Endothelial cell of umbilical vein (primary cell): Measurements from ENCODE around the gene DBT. TPM values are rescaled to one million over a fixed set of nuclear protein-coding genes. Genes with fewer than 3 reads are reported as not detected.

ENCODE experiments used
- BruUV-seq: library from RNA; stranded (reverse); fragments of 400-500 nt; replicated peaks from 2 replicates; lab custom pipeline; 2021; lab: Mats Ljungman, UMichigan
- CTCF ChIA-PET: fragments of 300-600, 350-600 bp; sonication (Branson Sonifier 250); formaldehyde crosslinking; loops from one replicate; lab custom pipeline; 2021; ENCODE audit warnings: antibody characterized with exemption, inconsistent platforms; lab: Charles Lee
- POLR2A ChIA-PET: fragments of 300-600, 350-600 bp; sonication (Branson Sonifier 250); formaldehyde crosslinking; loops from one replicate; lab custom pipeline; 2021; ENCODE audit warnings: antibody characterized with exemption, inconsistent platforms; lab: Charles Lee
- DNase-seq: peaks from one replicate; pipeline ENCODE4 v3.0.0-alpha.2; 2011; ENCODE audit warnings: low read depth, low spot score
- FAIRE-seq: peaks from 2 replicates; lab custom pipeline; 2011; peaks lifted over from hg19 to GRCh38; lab: Jason Lieb, UNC
- H2AFZ ChIP-seq: 2 replicates; pipeline ENCODE4 v1.6.0; 2012; ENCODE audit warnings: low read depth, low read length, control low read depth, inconsistent platforms
- H3K27ac ChIP-seq: 2 replicates; pipeline ENCODE4 v1.5.1; 2011; ENCODE audit warnings: low read depth, mild to moderate bottlenecking, control low read depth, low read length, moderate library complexity; ENCODE audit not compliant: insufficient read depth
- H3K27me3 ChIP-seq, 2 experiments: 2 replicates each; pipeline versions ENCODE4 v1.6.0 to v1.6.1; 2011; ENCODE audit warnings: low read length in 2 of 2, mixed read lengths in 1 of 2; ENCODE audit not compliant: control insufficient read depth in 2 of 2, insufficient read depth in 2 of 2
- H3K36me3 ChIP-seq, 2 experiments: 2 replicates in 1 of 2; 3 replicates in 1 of 2; pipeline ENCODE4 v1.5.1; 2011; ENCODE audit warnings: low read length in 2 of 2, mild to moderate bottlenecking in 1 of 2, moderate library complexity in 1 of 2; ENCODE audit not compliant: control insufficient read depth in 2 of 2, insufficient read depth in 2 of 2; ENCODE audit errors: extremely low read depth in 1 of 2
- H3K4me1 ChIP-seq: 3 replicates; pipeline ENCODE4 v1.5.1; 2011; ENCODE audit warnings: mild to moderate bottlenecking, low read length; ENCODE audit not compliant: control insufficient read depth, insufficient read depth; ENCODE audit errors: extremely low read depth
- H3K4me2 ChIP-seq: 2 replicates; pipeline ENCODE4 v1.6.1; 2011; ENCODE audit warnings: low read length, control low read depth, mixed read lengths; ENCODE audit not compliant: insufficient read depth
- H3K4me3 ChIP-seq, 3 experiments: fragments of 200-600 bp in 1 of 3; sonication (generic), shearing (Covaris generic) in 1 of 3; replicated peaks in 1 of 3; 2 replicates each; pipeline ENCODE4 v1.5.1; 2011 to 2016; ENCODE audit warnings: control low read depth in 3 of 3, low read length in 3 of 3, mild to moderate bottlenecking in 2 of 3, inconsistent platforms in 1 of 3, low read depth in 1 of 3, moderate library complexity in 1 of 3; ENCODE audit not compliant: insufficient read depth in 1 of 3
- H3K79me2 ChIP-seq: 2 replicates; pipeline ENCODE4 v1.6.0; 2012; ENCODE audit warnings: low read length, inconsistent platforms; ENCODE audit not compliant: control insufficient read depth, insufficient read depth
- H3K9ac ChIP-seq: replicated peaks from 2 replicates; pipeline ENCODE3; 2011; ENCODE audit warnings: low read length, control low read depth; ENCODE audit not compliant: insufficient read depth; ENCODE audit errors: extremely low read depth
- H3K9me1 ChIP-seq: replicated peaks from 3 replicates; pipeline ENCODE4 v1.6.0; 2011; ENCODE audit warnings: mild to moderate bottlenecking, low read length; ENCODE audit not compliant: control insufficient read depth, insufficient read depth; ENCODE audit errors: extremely low read depth
- H3K9me3 ChIP-seq: replicated peaks from 2 replicates; pipeline ENCODE4 v1.5.1; 2012; ENCODE audit warnings: low read length, inconsistent platforms; ENCODE audit not compliant: control insufficient read depth, insufficient read depth
- H4K20me1 ChIP-seq: replicated peaks from 2 replicates; pipeline ENCODE3; 2011; ENCODE audit warnings: mild to moderate bottlenecking, low read length; ENCODE audit not compliant: control insufficient read depth, insufficient read depth; ENCODE audit errors: extremely low read depth
- EZH2 ChIP-seq: IDR thresholded peaks from 2 replicates; pipeline ENCODE4 v1.6.1; 2012; ENCODE audit warnings: borderline replicate concordance, low read depth, mild to moderate bottlenecking, moderate library complexity, low read length, inconsistent platforms; ENCODE audit not compliant: severe bottlenecking
- FOS ChIP-seq: IDR thresholded peaks from 2 replicates; pipeline ENCODE4 v1.6.1; 2011; ENCODE audit warnings: mild to moderate bottlenecking, low read length, moderate library complexity, borderline replicate concordance; ENCODE audit not compliant: insufficient read depth
- GATA2 ChIP-seq: IDR thresholded peaks from 2 replicates; pipeline ENCODE4 v1.7.0; 2011; ENCODE audit warnings: low read depth, mild to moderate bottlenecking, moderate library complexity, mixed read lengths, low read length; ENCODE audit not compliant: insufficient read length, insufficient read depth
- JUN ChIP-seq: IDR thresholded peaks from 2 replicates; pipeline ENCODE4 v1.6.1; 2011; ENCODE audit warnings: borderline replicate concordance, low read depth; ENCODE audit not compliant: insufficient read length, insufficient read depth
- MYC ChIP-seq: IDR thresholded peaks from one replicate; pipeline ENCODE4 v1.6.1; 2011; ENCODE audit warnings: mild to moderate bottlenecking, low read depth, low read length
- POLR2A ChIP-seq: IDR thresholded peaks from 2 replicates; pipeline ENCODE4 v1.6.1; 2012; ENCODE audit warnings: low read depth, mild to moderate bottlenecking, control low read depth, low read length
- POLR2AphosphoS5 ChIP-seq: IDR thresholded peaks from 2 replicates; pipeline ENCODE4 v1.6.1; 2012; ENCODE audit warnings: low read depth, mild to moderate bottlenecking, control low read depth, low read length, moderate library complexity; ENCODE audit not compliant: insufficient read depth
- dilution Hi-C: fragments of 300-500 bp; cut with MboI; formaldehyde crosslinking; loops from one replicate; pipeline ENCODE4 v1.15.0; 2019; ENCODE audit warnings: low sequenced_read_pairs; ENCODE audit not compliant: extremely low pct_ligation_motif_present
- intact Hi-C: fragments of 100-400 bp; cut with micrococcal nuclease; formaldehyde crosslinking; loops from one replicate; pipeline ENCODE4 v1.10.0; 2022
- polyA plus RNA-seq, 4 experiments: library from polyadenylated mRNA; depleted of rRNA in 3 of 4; stranded (reverse) in 3 of 4; unstranded in 1 of 4; fragments of >200 nt; gene quantifications; 2 replicates each; pipeline versions ENCODE4 v1.2.1 to v1.2.3, GENCODE V29; 2011 to 2012; ENCODE audit warnings: missing spikeins in 1 of 4
- total RNA-seq: library from RNA; stranded (reverse); gene quantifications from 2 replicates; pipeline ENCODE4 v1.2.3, GENCODE V29; 2021
- TF ChIP-seq, protein P1 (sequence below), 2 donors: IDR thresholded peaks; 1 replicate in 1 of 2; 2 replicates in 1 of 2; pipeline ENCODE4 v1.5.1; 2011; ENCODE audit warnings: low read length in 2 of 2, mild to moderate bottlenecking in 2 of 2, moderate library complexity in 2 of 2, control low read depth in 1 of 2, inconsistent platforms in 1 of 2, low read depth in 1 of 2; ENCODE audit not compliant: insufficient read depth in 1 of 2; ENCODE audit errors: extremely low read depth in 1 of 2
- TF ChIP-seq, protein P2 (sequence below): IDR thresholded peaks from 2 replicates; pipeline ENCODE4 v1.6.1; 2011; ENCODE audit not compliant: insufficient read depth, insufficient read length

Gene DBT
- total and polyA plus RNA-seq, 2 donors (not counting 3 experiments of a cell fraction or from before 2014, with no cell fraction given): 1.6 to 7.9 TPM

DNA sequence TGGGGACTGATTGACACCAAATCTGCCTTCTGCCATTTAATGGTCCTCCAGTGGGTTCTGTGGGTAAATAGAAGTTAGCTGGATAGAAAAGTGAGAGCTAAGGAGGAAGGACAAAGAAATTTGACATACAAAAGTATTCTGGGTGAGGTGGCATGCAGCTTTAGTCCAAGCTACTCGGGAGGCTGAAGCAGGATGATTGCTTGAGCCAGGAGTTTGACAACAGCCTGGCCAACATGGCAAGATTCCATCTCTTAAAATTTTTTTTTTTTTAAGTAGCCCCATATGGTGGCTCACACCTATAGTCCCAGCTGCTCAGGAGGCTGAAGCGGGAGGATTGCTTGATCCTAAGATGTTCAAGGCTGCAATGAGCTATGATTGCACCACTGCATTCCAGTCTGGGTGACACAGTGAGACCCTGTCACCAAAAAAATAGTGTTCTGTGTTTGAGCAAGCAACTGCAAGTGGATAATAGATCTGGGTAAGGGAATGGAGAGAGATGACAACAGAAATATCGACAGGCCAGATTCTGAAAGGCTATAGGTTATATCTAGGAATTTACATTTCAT lies 29.8 kb upstream of the DBT start:
- intact Hi-C loops: no loop called here
- DNase-seq (no peak), FAIRE-seq (no peak)
- Histone ChIP-seq H3K9ac (no peak overlapping the region), H3K4me1 (no peaks in the 10 kb centered on the region), H3K79me2 (peaks cover 6% of the 10 kb centered on the region), H3K9me1 (no peaks in the 10 kb centered on the region), H3K36me3 (peaks cover 12 to 28% of the 10 kb centered on the region in 2 experiments), H2AFZ (no peak overlapping the region), H3K27ac (no peak overlapping the region), H4K20me1 (no peaks in the 10 kb centered on the region), H3K27me3 (no peaks in the 10 kb centered on the region), H3K9me3 (no peaks in the 10 kb centered on the region), H3K4me2 (no peak overlapping the region), H3K4me3 (no peak overlapping the region)
- no peak for TF ChIP-seq FOS
- no peak for TF ChIP-seq GATA2
- TF ChIP-seq, protein P1, sequence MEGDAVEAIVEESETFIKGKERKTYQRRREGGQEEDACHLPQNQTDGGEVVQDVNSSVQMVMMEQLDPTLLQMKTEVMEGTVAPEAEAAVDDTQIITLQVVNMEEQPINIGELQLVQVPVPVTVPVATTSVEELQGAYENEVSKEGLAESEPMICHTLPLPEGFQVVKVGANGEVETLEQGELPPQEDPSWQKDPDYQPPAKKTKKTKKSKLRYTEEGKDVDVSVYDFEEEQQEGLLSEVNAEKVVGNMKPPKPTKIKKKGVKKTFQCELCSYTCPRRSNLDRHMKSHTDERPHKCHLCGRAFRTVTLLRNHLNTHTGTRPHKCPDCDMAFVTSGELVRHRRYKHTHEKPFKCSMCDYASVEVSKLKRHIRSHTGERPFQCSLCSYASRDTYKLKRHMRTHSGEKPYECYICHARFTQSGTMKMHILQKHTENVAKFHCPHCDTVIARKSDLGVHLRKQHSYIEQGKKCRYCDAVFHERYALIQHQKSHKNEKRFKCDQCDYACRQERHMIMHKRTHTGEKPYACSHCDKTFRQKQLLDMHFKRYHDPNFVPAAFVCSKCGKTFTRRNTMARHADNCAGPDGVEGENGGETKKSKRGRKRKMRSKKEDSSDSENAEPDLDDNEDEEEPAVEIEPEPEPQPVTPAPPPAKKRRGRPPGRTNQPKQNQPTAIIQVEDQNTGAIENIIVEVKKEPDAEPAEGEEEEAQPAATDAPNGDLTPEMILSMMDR (IDR thresholded peaks at IDR 0.05; ENCODE audit: extremely low read depth in 1 of 2, insufficient read depth in 1 of 2, low read depth in 1 of 2, low read length in 2 of 2): no peak
- TF ChIP-seq POLR2A: no peak
- TF ChIP-seq, protein P2, sequence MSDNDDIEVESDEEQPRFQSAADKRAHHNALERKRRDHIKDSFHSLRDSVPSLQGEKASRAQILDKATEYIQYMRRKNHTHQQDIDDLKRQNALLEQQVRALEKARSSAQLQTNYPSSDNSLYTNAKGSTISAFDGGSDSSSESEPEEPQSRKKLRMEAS: no peak
- TF ChIP-seq JUN: no peak
- TF ChIP-seq EZH2: no peak
- TF ChIP-seq MYC: no peak
- no peak for TF ChIP-seq POLR2AphosphoS5
- dilution Hi-C loops: no loop called here
- ChIA-PET CTCF (interaction anchor here (1.6 to 2.4 kb wide), 3 partner anchors 78 to 180 kb away, joined by 5 to 9 read pairs (median 5); no protein-coding TSS in a partner anchor), POLR2A (interaction anchor here (0.9 kb wide), 1 partner anchor 9 kb away, joined by 3 read pairs; no protein-coding TSS in a partner anchor)
- BruUV-seq: no TSS peak
